Mesothelial cell of epicardium (in vitro differentiated cells): ENCODE data around the gene NHSL2. TPM values are rescaled to one million over a fixed set of nuclear protein-coding genes. Genes with fewer than 3 reads are reported as not detected.

ENCODE experiments used
- DNase-seq, 2 experiments: peaks; one replicate each; pipeline ENCODE4 v3.0.0; 2021; ENCODE audit warnings: low spot score in 2 of 2; ENCODE audit not compliant: unreplicated experiment in 2 of 2
- H3K27ac Mint-ChIP-seq: 2 replicates; pipeline ENCODE4 v1.8.0; 2021; ENCODE audit warnings: mixed read lengths
- H3K27me3 Mint-ChIP-seq: 2 replicates; pipeline ENCODE4 v1.8.0; 2021; ENCODE audit warnings: low read depth, mixed read lengths
- H3K36me3 Mint-ChIP-seq: 2 replicates; pipeline ENCODE4 v1.8.0; 2021; ENCODE audit warnings: mixed read lengths
- H3K4me1 Mint-ChIP-seq: 2 replicates; pipeline ENCODE4 v1.8.0; 2021; ENCODE audit warnings: mixed read lengths
- H3K4me3 Mint-ChIP-seq: 2 replicates; pipeline ENCODE4 v1.8.0; 2021; ENCODE audit warnings: mild to moderate bottlenecking, moderate library complexity, mixed read lengths
- H3K9me3 Mint-ChIP-seq: 2 replicates; pipeline ENCODE4 v1.8.0; 2021; ENCODE audit warnings: mixed read lengths
- CTCF ChIP-seq: fragments of 200-600 bp; sonication (generic); IDR thresholded peaks from one replicate; pipeline ENCODE4 v1.5.0; 2021; ENCODE audit warnings: antibody characterized with exemption; ENCODE audit not compliant: unreplicated experiment
- total RNA-seq: library from RNA; stranded (reverse); gene quantifications from 3 replicates; pipeline ENCODE4 v1.2.1, GENCODE V29; 2021

The NHSL2 gene
- total RNA-seq, 1 donor from 2014 or later, result 24.0 TPM

GRCh38 chrX:72041871-72042851 is 131.5 kb downstream of the NHSL2 start:
- TF ChIP-seq CTCF, result no peak
- H3K27me3 Mint-ChIP-seq, result no peaks in the 10 kb centered on the region
- peaks cover 53% of the 10 kb centered on the region for H3K4me1 Mint-ChIP-seq
- DNase-seq, result no peak
- H3K9me3 Mint-ChIP-seq, result peaks cover 19% of the 10 kb centered on the region
- no peak overlapping the region for H3K4me3 Mint-ChIP-seq
- H3K27ac Mint-ChIP-seq, result peak overlapping the region; percentile 77
- peaks cover 2% of the 10 kb centered on the region for H3K36me3 Mint-ChIP-seq

- peaks cover 53% of the 10 kb centered on the region for H3K4me1 Mint-ChIP-seq
- peaks cover 19% of the 10 kb centered on the region for H3K9me3 Mint-ChIP-seq
- no peak for TF ChIP-seq CTCF
- no peak overlapping the region for H3K4me3 Mint-ChIP-seq
- H3K36me3 Mint-ChIP-seq, result no peaks in the 10 kb centered on the region
- DNase-seq, result no peak
- H3K27me3 Mint-ChIP-seq, result no peaks in the 10 kb centered on the region
- H3K27ac Mint-ChIP-seq, result peak overlapping the region; percentile 77
Observed at GRCh38 chrX:72042852-72043248, 132.2 kb downstream of the NHSL2 start.

- no peaks in the 10 kb centered on the region for H3K36me3 Mint-ChIP-seq
- no peak for TF ChIP-seq CTCF
- DNase-seq, result no peak
- peak overlapping the region; percentile 62 for H3K27ac Mint-ChIP-seq
- peaks cover 54% of the 10 kb centered on the region for H3K4me1 Mint-ChIP-seq
- peaks cover 19% of the 10 kb centered on the region for H3K9me3 Mint-ChIP-seq
- H3K4me3 Mint-ChIP-seq, result no peak overlapping the region
- H3K27me3 Mint-ChIP-seq, result no peaks in the 10 kb centered on the region
Observed at GRCh38 chrX:72043636-72044035, 133.0 kb downstream of the NHSL2 start.

GRCh38 chrX:72045141-72045540 is 134.5 kb downstream of the NHSL2 start:
- peaks cover 7% of the 10 kb centered on the region for H3K9me3 Mint-ChIP-seq
- peak overlapping the region; percentile 96 for H3K27ac Mint-ChIP-seq
- H3K4me1 Mint-ChIP-seq, result peaks cover 56% of the 10 kb centered on the region
- no peak for DNase-seq
- H3K27me3 Mint-ChIP-seq, result no peaks in the 10 kb centered on the region
- no peak overlapping the region for H3K4me3 Mint-ChIP-seq
- no peaks in the 10 kb centered on the region for H3K36me3 Mint-ChIP-seq
- TF ChIP-seq CTCF, result no peak

- no peaks in the 10 kb centered on the region for H3K36me3 Mint-ChIP-seq
- no peak overlapping the region for H3K4me3 Mint-ChIP-seq
- TF ChIP-seq CTCF, result no peak
- peaks cover 54% of the 10 kb centered on the region for H3K4me1 Mint-ChIP-seq
- no peak for DNase-seq
- peak overlapping the region; percentile 86 for H3K27ac Mint-ChIP-seq
- peaks cover 3% of the 10 kb centered on the region for H3K9me3 Mint-ChIP-seq
- no peaks in the 10 kb centered on the region for H3K27me3 Mint-ChIP-seq
Observed at GRCh38 chrX:72045552-72046277, 135.1 kb downstream of the NHSL2 start.
